GM19468 (cell line): ENCODE data around the gene RTN4RL2.
A peak's percentile ranks its signal among the peaks of the same experiment; 100 is the strongest.

Experiments used
- ATAC-seq: cut with Tn5 transposase; IDR thresholded peaks from one replicate; pipeline ENCODE4 v1.9.1; 2021; ENCODE audit warnings: mild to moderate bottlenecking, moderate library complexity, moderate number of reproducible peaks; ENCODE audit not compliant: unreplicated experiment; ENCODE audit errors: extremely low read depth

The RTN4RL2 gene

DNA sequence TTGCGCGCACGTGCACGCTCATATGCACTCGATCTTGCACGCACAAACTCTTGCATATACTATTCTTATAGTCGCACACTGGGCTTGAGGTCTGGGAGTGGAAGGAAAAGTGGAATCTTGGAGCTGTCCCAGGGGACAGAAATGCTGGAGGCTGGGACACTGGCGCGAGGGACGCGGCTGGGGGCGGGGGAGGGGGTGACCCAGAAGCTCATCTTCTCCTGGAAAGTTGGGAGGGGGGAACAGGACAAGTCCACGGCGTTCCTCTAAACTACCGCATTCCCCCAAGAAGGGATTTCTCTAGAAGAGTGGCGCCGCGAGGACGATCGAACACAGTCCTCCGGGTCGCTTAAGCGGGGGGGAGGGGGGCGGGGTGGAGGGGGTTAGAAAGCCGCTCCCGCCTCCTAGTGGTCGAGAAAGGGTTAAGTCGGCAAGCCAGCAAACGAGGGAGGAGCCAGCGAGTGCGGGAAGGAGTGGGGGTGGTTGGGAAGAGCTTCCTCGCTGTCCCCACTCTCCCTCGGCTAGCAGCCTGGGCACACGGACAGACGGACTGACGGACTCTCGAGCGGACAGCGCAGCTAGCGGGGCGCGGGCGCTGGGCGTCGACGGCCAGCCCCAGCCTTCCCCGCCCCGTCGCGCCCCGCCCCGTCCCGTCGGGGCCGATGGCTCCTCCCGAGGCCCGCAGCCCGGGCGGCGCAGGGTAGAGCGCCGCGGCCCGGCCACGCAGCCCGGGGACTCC is at the start of gene RTN4RL2:
Gene RTN4RL2 (plus strand): TSS at position 507 of the 736 bp plus-strand sequence. CDS start 338 bp downstream, outside the sequence.
- no peak for ATAC-seq

DNA sequence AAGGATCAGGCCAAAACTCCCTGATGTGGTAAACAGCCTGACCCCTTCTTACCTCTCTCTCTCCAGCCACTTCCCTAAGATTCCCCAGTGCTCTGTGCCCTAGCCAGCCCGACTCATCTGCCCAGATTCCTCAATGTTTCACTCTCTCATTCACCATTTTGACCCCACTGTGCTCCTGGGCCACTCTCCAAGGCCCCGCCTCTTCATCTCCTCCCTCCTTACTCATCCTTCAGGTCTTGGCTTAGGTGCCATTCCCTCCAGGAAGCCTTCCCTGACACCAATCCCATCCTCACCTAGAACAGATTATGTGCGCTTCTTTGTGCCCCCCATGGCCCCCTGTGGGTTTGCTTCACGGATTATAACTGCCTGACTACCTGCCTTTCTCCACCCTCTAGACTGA is 46.6 kb upstream of the RTN4RL2 start:
- ATAC-seq = no peak

DNA sequence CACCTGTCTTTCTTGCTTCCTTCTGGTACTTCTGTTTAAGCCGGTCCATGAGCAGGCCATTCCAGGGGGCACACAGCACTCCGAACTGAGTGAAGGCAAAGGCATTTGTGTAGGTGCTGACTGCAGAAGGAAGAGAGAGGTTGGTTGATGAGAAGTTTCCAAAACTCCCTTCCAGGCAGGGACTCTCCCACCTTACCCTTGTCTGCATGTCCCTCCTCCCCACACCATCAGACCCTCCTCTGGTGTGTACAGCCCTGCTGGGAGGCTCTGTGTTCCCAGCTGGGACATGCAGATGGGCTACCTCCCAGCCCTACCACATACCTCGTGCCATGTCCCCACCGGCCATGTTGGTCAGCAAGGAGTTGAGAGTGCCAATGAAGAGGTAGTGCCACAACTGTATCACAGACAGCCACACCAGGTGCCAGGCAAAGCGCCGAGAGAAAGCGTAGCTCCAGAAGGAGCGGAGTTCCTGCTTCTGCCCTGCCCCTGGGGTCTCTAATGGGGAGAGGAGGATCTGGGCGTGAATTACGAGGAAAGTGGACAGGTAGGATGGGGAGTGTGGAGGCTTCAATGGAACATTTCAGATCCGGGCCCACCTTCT is 45.6 kb upstream of the RTN4RL2 start:
- no peak for ATAC-seq

DNA sequence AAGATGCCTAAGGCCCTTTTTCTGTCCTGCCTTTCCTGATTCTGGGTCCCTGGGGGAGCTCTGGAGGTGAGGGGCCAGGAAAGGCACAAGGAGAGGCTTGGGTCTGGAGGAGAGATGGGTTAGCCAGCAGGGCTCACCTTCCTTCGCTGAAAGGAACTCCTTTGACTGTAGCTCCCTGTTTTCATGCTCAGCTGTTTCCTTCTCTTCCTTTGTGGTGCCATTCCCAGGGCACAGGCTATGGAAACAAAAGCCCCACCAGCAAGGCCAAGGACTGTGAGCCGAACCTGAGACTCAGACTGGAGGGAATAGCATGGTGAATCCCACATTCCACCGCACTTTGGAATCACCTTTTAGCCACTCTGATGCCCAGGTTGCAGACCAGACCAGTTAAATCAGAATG is 43.9 kb upstream of the RTN4RL2 start:
- ATAC-seq = no peak

DNA sequence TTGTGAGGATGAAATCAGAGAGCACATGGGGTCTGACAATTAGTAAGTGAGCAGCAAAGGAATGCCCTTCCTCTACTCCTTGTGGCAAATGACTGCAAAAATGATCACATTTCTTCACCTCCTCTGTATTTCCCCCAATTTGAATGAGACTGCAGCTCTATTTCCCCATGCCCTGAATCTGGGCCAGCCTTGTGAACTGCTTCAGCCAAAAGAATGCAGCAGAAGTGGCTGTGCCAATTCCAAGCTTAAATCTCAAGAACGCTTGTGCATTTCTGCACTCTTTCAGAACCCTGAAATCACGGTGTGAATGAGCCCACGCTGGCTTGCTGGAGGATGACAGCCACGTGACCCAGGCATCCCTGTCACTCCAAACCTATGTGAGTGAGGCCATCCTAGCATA is 43.3 kb upstream of the RTN4RL2 start:
- ATAC-seq = no peak

DNA sequence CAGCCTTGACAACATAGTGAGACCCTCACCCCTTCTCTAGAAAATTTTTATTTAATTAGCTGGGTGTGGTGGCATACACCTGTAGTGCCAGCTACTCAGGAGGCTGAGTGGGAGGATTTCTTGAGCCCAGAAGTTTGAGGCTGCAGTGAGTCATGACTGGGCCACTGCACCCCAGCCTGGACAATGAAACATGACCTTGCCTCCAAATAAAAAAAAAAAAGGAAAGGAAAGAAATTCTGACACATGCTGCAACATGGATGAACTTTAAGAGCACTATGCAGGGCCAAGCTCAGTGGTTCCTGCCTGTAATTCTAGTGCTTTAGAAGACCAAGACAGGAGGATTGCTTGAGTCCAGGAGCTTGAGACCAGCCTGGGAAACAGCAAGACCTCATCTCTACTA is 42.2 kb upstream of the RTN4RL2 start:
- no peak for ATAC-seq

DNA sequence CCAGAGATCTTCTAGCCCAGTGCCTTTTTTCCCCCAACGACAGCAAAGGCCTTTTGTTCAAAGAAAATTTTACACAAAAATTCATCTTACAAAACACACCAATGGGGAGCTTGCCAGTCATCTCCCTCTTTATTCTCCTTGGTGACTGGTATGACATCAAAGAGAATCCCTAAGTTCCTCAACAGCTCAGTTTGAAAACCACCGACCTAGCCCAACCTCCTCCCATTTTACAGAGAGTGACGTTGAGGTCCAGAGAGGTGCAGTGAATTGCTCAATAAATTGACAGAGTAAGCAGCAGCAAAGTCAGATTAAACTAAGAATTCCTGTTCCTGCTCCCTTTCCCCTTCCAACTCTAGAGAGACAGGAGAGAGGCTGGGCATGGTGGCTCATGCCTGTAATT is 41.2 kb upstream of the RTN4RL2 start:
- ATAC-seq = no peak

DNA sequence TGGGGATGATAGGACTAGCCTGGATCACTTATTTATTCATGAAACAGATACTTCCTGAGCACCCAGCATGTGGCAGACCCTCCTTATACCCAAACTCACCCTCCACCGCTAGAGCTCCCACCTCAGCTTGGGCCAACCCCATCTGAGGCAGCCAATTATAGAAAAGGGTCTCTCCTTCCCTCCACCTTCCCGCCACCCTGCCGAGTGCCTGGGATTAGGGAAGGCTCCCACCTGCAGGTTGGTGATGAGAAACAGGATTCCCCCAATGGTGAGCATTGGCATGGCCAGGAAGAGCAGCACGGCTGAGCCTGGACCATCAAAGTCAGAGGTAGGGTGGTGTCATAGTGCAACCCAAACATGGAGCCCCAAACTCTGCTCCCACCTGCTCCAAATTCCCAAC is 39.3 kb upstream of the RTN4RL2 start:
- ATAC-seq = no peak

DNA sequence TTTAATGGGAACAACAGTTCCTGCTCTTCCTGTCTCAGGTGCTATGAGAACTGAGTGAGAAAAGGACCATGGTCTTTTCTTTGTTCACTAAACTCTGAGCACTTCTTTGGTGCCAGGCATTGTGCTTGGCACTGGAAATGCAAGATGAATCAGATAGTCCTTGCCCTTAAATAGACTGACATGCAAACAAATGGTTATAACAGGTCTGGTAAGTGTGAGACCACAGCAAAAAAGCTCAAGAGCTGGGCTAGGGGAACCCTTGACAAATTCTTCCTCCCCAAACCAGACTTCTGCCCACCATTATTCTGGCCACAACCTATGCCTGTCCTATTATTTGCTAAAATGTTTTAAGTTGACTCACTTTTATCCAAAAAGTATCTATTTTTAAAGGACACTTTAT is 38.5 kb upstream of the RTN4RL2 start:
- ATAC-seq = no peak

DNA sequence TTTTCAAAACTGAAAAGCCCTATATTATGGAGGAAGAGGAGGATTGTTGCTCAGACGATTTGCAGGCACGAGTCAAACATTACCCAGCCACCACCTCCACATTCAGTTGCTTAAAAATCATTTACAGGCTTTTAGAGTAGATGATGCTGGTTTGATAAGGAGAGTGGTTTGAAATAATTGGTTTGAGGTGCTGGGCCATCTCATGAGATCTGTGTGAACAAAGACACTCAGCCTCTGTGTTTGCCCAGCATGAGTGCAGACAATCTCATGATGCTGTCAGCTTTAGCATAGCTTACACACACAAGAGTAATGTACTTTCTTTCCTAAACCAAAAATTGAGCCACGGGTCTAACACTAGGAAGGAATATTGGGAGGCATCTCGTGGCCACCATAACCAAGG is 37.7 kb upstream of the RTN4RL2 start:
- no peak for ATAC-seq

DNA sequence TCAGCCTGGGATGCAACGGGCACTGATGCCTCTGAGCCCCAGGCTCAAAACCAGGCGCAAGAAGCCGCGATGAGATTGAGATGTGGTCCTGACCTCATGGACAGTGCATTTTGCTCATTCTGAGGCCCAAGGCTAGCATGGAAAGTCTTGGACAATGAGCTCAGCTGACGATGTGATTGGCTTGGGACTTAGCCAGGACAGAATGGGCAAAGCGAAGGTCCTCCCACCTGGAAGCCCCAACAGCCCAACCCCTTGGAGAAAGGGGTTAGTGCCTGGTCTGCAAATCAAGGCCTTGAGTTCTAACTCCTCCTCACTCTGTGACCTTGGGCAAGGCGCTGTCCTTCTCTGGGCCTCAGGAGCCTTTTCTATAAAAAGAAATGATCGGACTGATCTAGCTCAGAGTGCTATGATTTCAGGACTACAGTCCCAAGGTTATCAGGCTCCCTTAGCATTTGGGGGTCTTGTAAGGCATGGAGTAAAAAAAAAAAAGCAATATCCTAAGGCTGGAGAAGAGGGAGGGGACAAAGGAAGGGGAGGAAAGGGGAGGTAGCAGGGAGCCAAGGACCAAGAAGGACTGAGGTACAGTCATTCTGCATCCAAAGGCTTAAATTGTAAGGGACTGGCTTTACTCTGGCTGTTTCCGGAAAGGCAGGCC is 36.1 kb upstream of the RTN4RL2 start:
- ATAC-seq = no peak

DNA sequence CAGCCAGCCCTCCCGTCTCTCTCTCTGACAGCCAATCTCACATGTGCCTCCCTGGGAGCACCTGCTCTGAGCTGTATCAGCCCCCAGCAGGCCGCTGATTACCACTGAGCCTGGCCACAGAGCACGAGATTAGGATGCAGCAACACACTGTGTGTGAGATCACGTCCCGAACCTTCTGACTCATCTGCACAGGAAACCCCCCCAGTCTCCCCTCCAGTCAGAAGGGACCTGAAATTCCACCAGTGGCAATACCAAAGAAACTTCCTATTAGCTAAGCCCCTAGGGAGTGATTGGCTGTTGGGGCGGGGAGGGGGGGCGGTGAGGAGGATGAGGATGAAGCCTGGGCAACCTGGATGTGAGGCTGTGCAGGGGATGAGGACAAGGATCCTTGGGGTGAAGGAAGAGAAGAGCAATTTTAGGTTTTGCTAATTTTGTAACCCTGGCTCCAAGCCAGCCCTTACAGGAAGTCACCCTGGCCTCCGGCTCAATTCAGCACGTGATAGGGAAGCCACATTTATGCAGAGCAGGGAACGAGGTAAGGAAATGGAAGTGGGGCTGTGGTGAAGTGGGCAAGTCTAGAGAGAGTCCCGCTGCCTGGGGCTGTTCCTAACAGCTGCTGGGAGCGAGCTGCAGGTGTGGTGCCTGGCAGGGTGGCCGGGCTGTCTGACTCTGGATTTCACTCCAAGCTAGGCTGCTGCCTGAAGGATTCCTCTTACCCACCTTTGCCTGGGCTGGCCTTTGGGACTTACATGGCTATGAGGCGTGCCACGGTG is 35.4 kb upstream of the RTN4RL2 start:
- peak; percentile 96 for ATAC-seq

DNA sequence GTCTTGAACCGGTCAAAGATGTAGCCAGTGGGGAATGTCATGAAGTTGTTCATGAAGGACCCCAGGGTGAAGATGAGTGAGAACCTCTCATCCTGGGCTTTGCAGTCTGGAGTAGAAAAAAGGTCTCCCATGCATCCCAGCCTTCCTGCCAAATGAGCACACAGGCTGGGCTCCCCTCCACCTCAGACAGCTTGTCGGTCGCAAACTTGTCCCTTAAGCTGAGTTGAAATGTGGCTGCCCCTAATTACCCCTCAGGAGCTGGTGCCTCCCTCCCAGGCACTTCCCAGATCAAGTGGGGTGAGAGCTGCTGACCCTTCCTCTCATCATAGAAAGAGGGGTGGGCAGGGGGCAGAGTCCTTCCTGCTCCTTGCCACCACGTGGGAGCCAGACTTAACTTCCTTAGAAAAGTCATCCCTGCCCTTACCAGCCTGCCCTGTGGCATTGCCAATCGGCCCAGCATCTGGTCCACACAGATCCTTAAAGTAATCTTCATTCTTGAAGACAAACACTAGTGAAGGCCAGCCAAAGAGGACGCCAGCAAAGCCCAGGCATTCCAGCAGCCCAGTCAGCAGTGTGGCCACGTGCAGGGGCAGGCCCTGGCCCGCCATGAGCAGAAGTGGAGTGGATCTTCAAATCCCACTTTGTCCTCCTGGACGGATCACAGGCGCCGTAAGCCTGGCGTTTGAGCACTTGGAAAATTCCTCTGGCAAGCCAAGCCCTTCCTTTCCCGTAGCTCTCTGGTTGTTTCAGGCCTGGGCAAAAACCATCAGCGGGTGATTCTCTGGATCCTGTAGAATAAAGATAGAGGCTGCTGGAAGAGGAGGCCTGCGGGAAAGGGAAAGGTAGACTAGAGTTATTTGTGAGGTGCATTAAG is 34.5 kb upstream of the RTN4RL2 start:
- no peak for ATAC-seq

DNA sequence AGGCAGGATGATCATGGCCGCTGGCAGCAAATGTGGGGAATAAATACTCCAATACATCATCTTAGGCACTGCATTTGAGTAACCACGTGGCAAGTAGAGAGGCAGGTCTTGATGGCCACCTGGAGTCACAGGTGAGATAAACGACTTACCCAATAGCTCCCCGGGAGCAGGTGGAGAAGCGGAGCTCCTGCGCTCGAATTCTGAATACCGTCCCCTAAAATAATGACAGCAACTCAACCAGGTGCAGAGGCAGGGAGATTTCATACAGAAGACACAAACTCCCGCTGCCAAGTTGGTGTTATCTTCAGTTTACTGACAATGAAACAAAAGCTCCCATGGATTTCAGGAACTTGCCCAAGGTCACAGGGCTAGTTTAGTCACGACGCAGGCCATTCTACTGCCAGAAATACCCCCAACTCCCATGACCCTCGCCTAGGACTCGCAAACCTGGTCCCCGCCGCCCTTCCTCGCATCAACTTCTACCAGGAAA is 33.8 kb upstream of the RTN4RL2 start:
- no peak for ATAC-seq

DNA sequence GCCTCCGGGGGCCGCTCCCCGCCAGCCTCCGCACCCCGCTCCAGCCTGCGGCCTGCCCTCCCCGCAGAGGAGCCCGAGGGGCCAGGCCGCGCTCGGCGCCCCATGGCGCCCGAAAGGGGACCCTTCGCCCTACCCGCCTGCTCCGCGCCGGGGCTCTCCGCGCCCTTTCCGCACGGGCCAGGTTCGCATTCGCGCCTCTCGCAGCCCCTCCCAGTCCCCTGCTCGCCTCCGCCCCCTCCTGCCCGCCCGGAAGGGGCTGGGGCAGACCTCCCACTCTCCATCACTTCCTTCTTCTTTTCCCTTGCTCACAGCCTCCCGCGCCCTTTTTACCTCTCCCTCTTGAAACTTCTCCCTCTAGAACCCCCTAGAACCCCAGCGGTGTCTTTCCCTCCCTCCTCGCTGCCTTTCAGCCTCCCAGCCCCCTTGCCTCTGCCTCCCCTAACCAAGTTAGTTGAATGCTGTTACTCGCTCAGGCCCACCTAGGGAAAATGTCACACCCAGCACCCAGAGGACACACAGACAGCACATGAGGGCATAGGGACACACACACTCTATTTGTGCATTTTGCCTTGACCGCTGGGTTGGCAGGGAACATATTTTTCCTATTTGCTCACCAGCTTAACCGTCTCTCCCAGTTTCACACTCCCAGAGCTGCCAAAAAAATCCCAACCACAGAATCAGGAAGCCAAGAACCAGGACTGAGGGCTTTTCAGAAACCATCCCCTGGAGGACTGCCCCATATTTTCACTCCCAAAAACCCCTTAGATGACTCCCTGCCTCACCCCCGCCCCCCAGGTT is 33.2 kb upstream of the RTN4RL2 start, which contains the start of gene SLC43A3:
Gene SLC43A3 (minus strand): TSS at position 193 of the 798 bp plus-strand sequence. CDS start 949 bp downstream, outside the sequence.
- ATAC-seq = no peak

DNA sequence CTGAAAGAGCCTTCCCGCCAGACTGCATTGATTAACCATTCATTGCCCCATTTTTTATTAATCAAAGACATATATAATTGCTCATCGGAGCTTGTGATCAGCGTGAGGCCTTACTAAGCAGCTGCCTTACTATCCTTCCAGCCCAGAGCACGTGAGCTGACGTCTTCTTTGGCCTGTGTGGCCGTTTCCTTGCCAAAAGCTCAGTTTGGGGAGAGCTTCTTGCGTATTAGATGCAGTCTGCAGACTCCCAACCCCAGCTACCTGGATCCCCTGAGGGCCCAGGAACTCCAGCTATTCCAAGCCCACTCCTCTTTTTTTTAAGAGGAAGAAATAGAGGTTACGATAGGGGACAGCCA is 32.6 kb upstream of the RTN4RL2 start:
- no peak for ATAC-seq

DNA sequence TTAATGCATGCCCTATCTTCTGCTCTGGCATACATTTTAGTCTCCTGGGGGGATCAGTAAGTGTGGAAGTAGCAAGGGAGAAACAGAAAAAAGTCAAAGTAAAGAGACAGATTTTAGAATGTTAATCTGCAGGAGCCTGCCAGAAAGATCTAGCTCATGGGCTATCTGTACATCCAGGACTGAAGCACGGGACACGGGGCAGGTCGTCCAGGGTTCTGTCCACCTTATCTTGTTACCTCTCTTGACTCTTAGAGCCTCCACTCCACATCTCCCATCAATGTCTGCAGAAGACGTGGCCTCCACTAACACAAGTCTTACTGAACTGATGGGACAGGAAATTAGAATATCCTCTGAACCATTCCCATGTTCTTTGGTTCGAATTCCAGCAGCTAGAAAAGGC is 31.7 kb upstream of the RTN4RL2 start:
- ATAC-seq = no peak

DNA sequence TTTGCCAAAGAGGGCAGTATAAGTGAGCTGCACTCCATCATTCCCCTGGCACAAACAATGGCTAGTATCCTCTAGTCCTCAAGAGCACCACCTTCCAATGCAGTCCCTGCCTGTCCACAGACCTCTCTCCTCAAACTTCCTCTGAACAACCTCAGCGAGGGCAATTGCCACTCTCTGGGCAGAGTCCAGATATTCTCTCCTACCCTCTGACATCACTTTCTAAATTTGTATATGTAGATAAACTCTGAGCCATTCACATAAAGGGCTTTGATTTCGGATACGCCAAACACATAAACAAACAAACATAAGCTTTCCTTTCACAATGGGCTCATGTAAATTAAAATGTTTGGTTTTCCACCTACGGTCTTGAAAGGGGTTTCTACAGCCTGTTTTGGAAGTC is 30.4 kb upstream of the RTN4RL2 start:
- no peak for ATAC-seq

DNA sequence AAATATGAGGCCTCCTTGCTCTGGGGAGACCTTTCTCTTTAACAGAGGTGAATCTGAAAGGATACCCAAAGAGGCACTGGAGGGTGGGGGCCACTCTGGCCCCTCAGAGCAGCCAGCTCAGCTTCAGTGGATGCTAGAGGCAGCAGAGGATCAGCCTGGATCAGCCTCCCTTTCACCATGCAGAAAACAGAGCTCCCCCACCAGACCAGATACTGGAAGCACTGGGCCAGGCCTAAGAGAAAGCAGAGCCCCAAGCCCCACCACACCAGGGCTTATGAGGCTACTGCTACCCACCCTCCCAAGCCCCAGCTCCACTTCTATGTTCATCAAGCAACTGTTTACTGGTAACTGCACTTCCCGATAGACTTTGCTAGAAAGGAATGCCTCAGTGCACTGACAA is 29.4 kb upstream of the RTN4RL2 start:
- ATAC-seq = no peak
